CD14-positive monocyte (primary cell): Measurements from ENCODE around the gene CDKN1C. TPM values are rescaled to one million over a fixed set of nuclear protein-coding genes. Genes with fewer than 3 reads are reported as not detected.

ENCODE experiments used
- DNase-seq, 3 donors: peaks; one replicate each; pipeline ENCODE4 v3.0.0-alpha.2; 2011 to 2022
- H2AFZ ChIP-seq: 2 replicates; pipeline ENCODE4 v1.6.0; 2012; ENCODE audit warnings: mild to moderate bottlenecking, low read depth, low read length, inconsistent platforms; ENCODE audit not compliant: insufficient read depth, poor library complexity, severe bottlenecking
- H3K27ac ChIP-seq, 2 donors: 1 replicate in 1 of 2; 2 replicates in 1 of 2; pipeline ENCODE4 v1.5.1; 2012 to 2013; ENCODE audit warnings: low read length in 2 of 2, control low read depth in 1 of 2, inconsistent platforms in 1 of 2, low read depth in 1 of 2, mild to moderate bottlenecking in 1 of 2
- H3K27me3 ChIP-seq, 2 donors: one replicate each; pipeline versions ENCODE4 v1.6.0 to v1.6.1; 2011 to 2013; ENCODE audit warnings: low read length in 2 of 2; ENCODE audit not compliant: control insufficient read depth in 2 of 2, insufficient read depth in 2 of 2
- H3K36me3 ChIP-seq, 2 donors: replicated peaks in 1 of 2; 1 replicate in 1 of 2; 2 replicates in 1 of 2; pipeline versions ENCODE4 v1.5.1 to v1.6.1; 2012 to 2013; ENCODE audit warnings: low read length in 2 of 2, control low read depth in 1 of 2, inconsistent platforms in 1 of 2, mild to moderate bottlenecking in 1 of 2; ENCODE audit not compliant: insufficient read depth in 2 of 2, control insufficient read depth in 1 of 2
- H3K4me1 ChIP-seq, 2 donors: 1 replicate in 1 of 2; 2 replicates in 1 of 2; pipeline versions ENCODE4 v1.5.1 to v1.6.1; 2012 to 2013; ENCODE audit warnings: low read length in 2 of 2, control low read depth in 1 of 2, inconsistent platforms in 1 of 2, mild to moderate bottlenecking in 1 of 2, moderate library complexity in 1 of 2; ENCODE audit not compliant: insufficient read depth in 2 of 2, control insufficient read depth in 1 of 2
- H3K4me2 ChIP-seq: replicated peaks from 2 replicates; pipeline ENCODE3; 2012; ENCODE audit warnings: low read length, moderate library complexity, mild to moderate bottlenecking; ENCODE audit not compliant: poor library complexity, severe bottlenecking; ENCODE audit errors: extremely low read depth
- H3K4me3 ChIP-seq, 3 experiments: fragments of 200-600 bp in 1 of 3; sonication (generic) in 1 of 3; replicated peaks in 1 of 3; 1 replicate in 2 of 3; 2 replicates in 1 of 3; pipeline ENCODE4 v1.5.1; 2011 to 2013; ENCODE audit warnings: low read length in 3 of 3, mild to moderate bottlenecking in 3 of 3, control low read depth in 2 of 3, low read depth in 2 of 3, inconsistent platforms in 1 of 3, moderate library complexity in 1 of 3
- H3K79me2 ChIP-seq: 2 replicates; pipeline ENCODE4 v1.6.0; 2012; ENCODE audit warnings: mild to moderate bottlenecking, control low read depth, inconsistent platforms, low read length, moderate library complexity; ENCODE audit not compliant: insufficient read depth
- H3K9ac ChIP-seq: 2 replicates; pipeline ENCODE4 v1.6.0; 2017; ENCODE audit warnings: low read length, mild to moderate bottlenecking; ENCODE audit not compliant: insufficient read depth, poor library complexity, severe bottlenecking
- H3K9me3 ChIP-seq, 2 donors: replicated peaks in 1 of 2; 1 replicate in 1 of 2; 2 replicates in 1 of 2; pipeline versions ENCODE4 v1.5.1 to v1.6.1; 2012 to 2013; ENCODE audit warnings: low read length in 2 of 2, control low read depth in 1 of 2; ENCODE audit not compliant: control insufficient read depth in 1 of 2, insufficient read depth in 1 of 2
- H4K20me1 ChIP-seq: 2 replicates; pipeline ENCODE4 v1.6.0; 2012; ENCODE audit warnings: mild to moderate bottlenecking, low read length, control low read depth, moderate library complexity; ENCODE audit not compliant: insufficient read depth
- H3K27ac Mint-ChIP-seq, 7 donors: one replicate each; pipeline ENCODE4 v1.8.0; 2020; ENCODE audit warnings: mild to moderate bottlenecking in 7 of 7, mixed read lengths in 7 of 7, moderate library complexity in 6 of 7, inconsistent platforms in 2 of 7
- H3K27me3 Mint-ChIP-seq, 3 donors: one replicate each; pipeline ENCODE4 v1.8.0; 2021 to 2022; ENCODE audit warnings: low read depth in 3 of 3, mild to moderate bottlenecking in 3 of 3, mixed read lengths in 3 of 3, moderate library complexity in 3 of 3, inconsistent platforms in 1 of 3
- H3K36me3 Mint-ChIP-seq, 2 donors: one replicate each; pipeline ENCODE4 v1.8.0; 2020; ENCODE audit warnings: mixed read lengths in 2 of 2, inconsistent platforms in 1 of 2, mild to moderate bottlenecking in 1 of 2
- H3K4me1 Mint-ChIP-seq: one replicate; pipeline ENCODE4 v1.8.0; 2020; ENCODE audit warnings: mild to moderate bottlenecking, mixed read lengths
- H3K4me3 Mint-ChIP-seq, 2 donors: one replicate each; pipeline ENCODE4 v1.8.0; 2020; ENCODE audit warnings: mild to moderate bottlenecking in 2 of 2, mixed read lengths in 2 of 2, moderate library complexity in 1 of 2
- H3K9me3 Mint-ChIP-seq, 7 donors: one replicate each; pipeline ENCODE4 v1.8.0; 2020 to 2022; ENCODE audit warnings: mixed read lengths in 7 of 7, mild to moderate bottlenecking in 6 of 7, moderate library complexity in 6 of 7, inconsistent platforms in 2 of 7
- CTCF ChIP-seq: fragments of 200-600 bp; IDR thresholded peaks from one replicate; pipeline ENCODE4 v1.8.0; 2022; ENCODE audit warnings: antibody characterized with exemption, mild to moderate bottlenecking
- WGBS: methylation state at CpG from one replicate; pipeline ENCODE4 v1.1.5; 2013; ENCODE audit warnings: missing lambda C conversion rate; ENCODE audit not compliant: insufficient coverage; 5-methylcytosine and 5-hydroxymethylcytosine counted together
- intact Hi-C, 2 donors: fragments of 100-400 bp; cut with micrococcal nuclease; formaldehyde crosslinking; loops; one replicate each; pipeline versions ENCODE4 v1.15.0 to v1.15.1; 2023
- polyA plus RNA-seq, 3 donors: library from polyadenylated mRNA; depleted of rRNA in 1 of 3; unstranded in 2 of 3; stranded (reverse) in 1 of 3; fragments of 300-500 nt in 2 of 3; fragments of >200 nt in 1 of 3; fragmentation: Illumina TruSeq in 2 of 3; gene quantifications; 1 replicate in 2 of 3; 2 replicates in 1 of 3; pipeline ENCODE4 v1.2.3, GENCODE V29; 2012 to 2021

Gene CDKN1C
- polyA plus RNA-seq, 3 donors: 3.2 to 36.4 (median 4.7) TPM

GRCh38 chr11:2904153-2905052, 18.8 kb upstream of the CDKN1C start:
- no peak overlapping the region for H3K4me3 ChIP-seq
- peaks cover 0 to 9% of the 10 kb centered on the region in 2 donors for H3K9me3 ChIP-seq
- peaks cover 30 to 55% of the 10 kb centered on the region in 2 donors for H3K36me3 Mint-ChIP-seq
- intact Hi-C loops: no loop called here
- no peaks in the 10 kb centered on the region for H4K20me1 ChIP-seq
- no peak overlapping the region for H3K27ac ChIP-seq
- H3K27me3 Mint-ChIP-seq: peaks cover 3 to 12% (median 5%) of the 10 kb centered on the region in 3 donors
- no peak for DNase-seq
- H3K9me3 Mint-ChIP-seq: peaks cover 7 to 16% (median 11%) of the 10 kb centered on the region in 7 donors
- peaks cover 36% of the 10 kb centered on the region for H3K4me1 Mint-ChIP-seq
- peak overlapping the region in 2 of 7 donors; percentile 30 to 38 for H3K27ac Mint-ChIP-seq
- no peak for TF ChIP-seq CTCF
- no peak overlapping the region for H3K4me2 ChIP-seq
- H3K36me3 ChIP-seq: peaks cover 0 to 3% of the 10 kb centered on the region in 2 donors
- no peak overlapping the region for H3K9ac ChIP-seq
- peaks cover 6% of the 10 kb centered on the region for H3K79me2 ChIP-seq
- H3K4me1 ChIP-seq: peaks cover 36 to 45% of the 10 kb centered on the region in 2 donors
- H3K27me3 ChIP-seq: no peaks in the 10 kb centered on the region
- H2AFZ ChIP-seq: no peak overlapping the region
- 92% methylated on average over 9 of the region's 21 CpGs for WGBS
- no peak overlapping the region for H3K4me3 Mint-ChIP-seq

DNA sequence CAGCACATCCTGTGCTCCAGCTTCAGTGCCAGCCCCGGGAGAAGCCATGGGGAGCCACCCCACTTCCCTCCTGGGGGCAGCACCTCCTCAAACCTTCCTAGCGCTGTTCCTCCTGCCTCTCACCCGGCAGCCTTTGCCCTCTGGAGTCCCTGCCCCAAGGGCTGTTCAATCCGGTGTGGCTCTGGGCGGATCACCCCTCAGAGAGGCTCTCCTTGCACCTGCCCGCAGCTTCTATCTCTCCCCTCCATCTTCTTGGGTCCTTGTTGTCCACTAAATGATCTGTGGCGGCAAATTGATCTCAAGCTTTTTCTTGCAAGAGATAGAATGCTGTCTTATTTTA, 18.1 kb upstream of the CDKN1C start:
- Mint-ChIP-seq H3K36me3 (peaks cover 30 to 55% of the 10 kb centered on the region in 2 donors), H3K27me3 (peaks cover 2 to 12% (median 5%) of the 10 kb centered on the region in 3 donors), H3K4me1 (peaks cover 44% of the 10 kb centered on the region), H3K9me3 (peaks cover 7 to 16% (median 11%) of the 10 kb centered on the region in 7 donors), H3K27ac (peak overlapping the region in 4 of 7 donors; percentile 14 to 94 (median 40)), H3K4me3 (peak overlapping the region; percentile 52 to 53)
- H3K9me3 ChIP-seq: peaks cover 0 to 9% of the 10 kb centered on the region in 2 donors
- H2AFZ ChIP-seq: no peak overlapping the region
- peaks cover 6% of the 10 kb centered on the region for H3K79me2 ChIP-seq
- no peak overlapping the region for H3K27ac ChIP-seq
- 70% methylated on average over 3 of the region's 7 CpGs for WGBS
- H3K9ac ChIP-seq: no peak overlapping the region
- intact Hi-C loops: no loop called here
- no peak overlapping the region for H3K4me3 ChIP-seq
- H3K4me2 ChIP-seq: peak overlapping the region; percentile 77
- H4K20me1 ChIP-seq: no peaks in the 10 kb centered on the region
- H3K27me3 ChIP-seq: no peaks in the 10 kb centered on the region
- peaks cover 0 to 3% of the 10 kb centered on the region in 2 donors for H3K36me3 ChIP-seq
- no peak for DNase-seq
- H3K4me1 ChIP-seq: peaks cover 44 to 52% of the 10 kb centered on the region in 2 donors
- no peak for TF ChIP-seq CTCF
